GM21526 (cell line): Measurements from ENCODE around the gene PIK3C2G.

Experiments used
- ATAC-seq: cut with Tn5 transposase; IDR thresholded peaks from one replicate; pipeline ENCODE4 v1.9.1; 2021; ENCODE audit warnings: moderate library complexity; ENCODE audit not compliant: unreplicated experiment, low FRiP score

Gene PIK3C2G

GRCh38 chr12:18332173-18332572, 70.9 kb downstream of the PIK3C2G start:
- no peak for ATAC-seq

DNA sequence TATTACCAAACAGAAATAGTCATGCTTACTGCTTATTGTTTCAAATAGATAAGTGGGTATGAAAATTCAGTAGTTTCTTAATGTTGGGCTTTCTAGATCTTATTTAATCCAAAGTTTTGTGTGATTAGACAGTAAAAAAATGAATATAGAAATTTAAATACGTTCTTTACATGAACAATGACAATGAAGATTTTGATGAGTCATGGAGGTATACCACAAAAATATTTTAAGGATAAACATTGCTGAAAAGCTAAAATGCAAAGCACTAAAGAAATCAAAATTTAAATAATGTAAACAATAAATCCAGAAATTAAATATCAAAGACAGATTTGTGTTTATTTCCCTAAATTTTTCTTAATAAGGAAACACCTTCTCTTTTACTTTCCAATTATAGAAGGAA, 78.3 kb downstream of the PIK3C2G start:
- ATAC-seq = no peak

- no peak for ATAC-seq
These were observed 78.9 kb downstream of the PIK3C2G start for GRCh38 chr12:18340186-18340585.

GRCh38 chr12:18340786-18341185, 79.5 kb downstream of the PIK3C2G start:
- ATAC-seq = no peak

DNA sequence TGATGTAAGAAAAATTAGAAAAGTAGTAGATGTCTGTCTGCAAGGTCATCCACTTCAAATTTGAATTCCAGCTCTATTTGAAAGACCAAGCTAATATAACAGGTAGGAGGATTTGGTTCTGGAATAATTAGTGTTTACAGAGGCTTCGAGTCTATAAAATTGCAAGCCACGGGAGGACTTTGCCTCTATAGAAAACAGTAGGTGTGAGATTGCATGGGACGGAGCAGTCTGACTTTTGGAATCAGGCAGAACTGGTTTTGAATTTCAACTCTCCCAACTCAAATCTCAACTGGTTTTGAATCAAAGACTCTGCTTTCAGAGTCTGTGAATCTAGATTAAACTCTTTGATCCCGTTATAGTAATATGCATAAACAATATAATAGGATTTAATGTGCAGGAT, 82.4 kb downstream of the PIK3C2G start:
- ATAC-seq = no peak

GRCh38 chr12:18345021-18345735, 83.9 kb downstream of the PIK3C2G start:
- no peak for ATAC-seq

GRCh38 chr12:18352312-18352711, 91.0 kb downstream of the PIK3C2G start:
- no peak for ATAC-seq

DNA sequence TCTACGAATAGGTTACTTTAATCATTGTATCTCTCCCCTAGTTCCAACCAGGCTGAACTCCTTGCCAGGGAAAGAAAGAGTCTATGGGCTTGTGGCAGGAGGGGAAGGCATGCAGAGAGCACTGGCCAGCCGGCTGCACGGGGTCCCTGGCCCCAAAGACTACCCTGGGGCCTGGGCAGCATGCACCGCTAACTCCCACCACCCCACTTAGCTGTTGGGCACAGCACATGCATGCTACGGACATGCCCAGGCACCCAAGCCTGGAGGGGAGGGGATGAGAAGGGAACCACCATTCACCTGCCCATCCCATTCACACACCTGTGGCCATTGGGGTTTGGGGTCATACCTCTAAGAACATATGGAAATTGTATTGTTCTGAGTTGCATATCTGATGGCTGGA, 94.1 kb downstream of the PIK3C2G start:
- no peak for ATAC-seq

DNA sequence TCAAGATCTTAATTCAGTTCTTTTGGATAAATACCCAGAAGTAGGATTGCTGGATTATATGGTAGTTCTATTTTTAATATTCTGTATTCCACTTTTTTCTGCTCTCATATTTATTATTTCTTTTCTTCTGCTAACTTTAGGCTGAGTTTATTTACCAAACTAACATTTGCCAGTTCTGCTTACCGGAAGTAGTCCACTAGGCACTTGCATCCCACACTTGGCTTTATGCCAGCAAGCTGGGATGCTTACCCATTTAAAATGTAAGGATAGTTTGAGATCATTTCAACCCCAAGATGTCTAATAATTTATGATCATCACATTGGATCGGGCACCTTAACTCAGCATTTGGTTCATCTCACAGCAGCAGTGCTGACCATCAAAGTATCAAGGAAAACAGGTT, 96.8 kb downstream of the PIK3C2G start:
- no peak for ATAC-seq

DNA sequence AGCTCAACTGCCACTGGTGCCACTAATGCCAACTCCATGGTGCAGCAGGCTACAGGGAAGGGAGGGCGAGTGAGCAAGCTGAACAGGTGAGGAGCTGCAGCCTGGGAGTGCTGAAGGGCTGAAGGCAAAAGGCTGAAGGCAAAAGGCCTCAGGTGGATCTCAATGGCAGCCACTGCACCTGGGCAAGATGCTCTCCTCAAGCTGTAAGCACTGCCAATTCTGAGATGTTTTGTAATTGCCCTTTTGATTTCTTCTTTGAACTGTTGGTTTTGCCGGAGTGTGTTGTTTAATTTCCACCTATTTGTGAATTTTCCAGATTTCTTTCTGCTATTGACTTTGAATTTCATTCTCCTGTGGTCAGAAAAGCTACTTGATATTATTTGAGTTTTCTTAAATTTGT, 97.6 kb downstream of the PIK3C2G start:
- ATAC-seq = no peak

DNA sequence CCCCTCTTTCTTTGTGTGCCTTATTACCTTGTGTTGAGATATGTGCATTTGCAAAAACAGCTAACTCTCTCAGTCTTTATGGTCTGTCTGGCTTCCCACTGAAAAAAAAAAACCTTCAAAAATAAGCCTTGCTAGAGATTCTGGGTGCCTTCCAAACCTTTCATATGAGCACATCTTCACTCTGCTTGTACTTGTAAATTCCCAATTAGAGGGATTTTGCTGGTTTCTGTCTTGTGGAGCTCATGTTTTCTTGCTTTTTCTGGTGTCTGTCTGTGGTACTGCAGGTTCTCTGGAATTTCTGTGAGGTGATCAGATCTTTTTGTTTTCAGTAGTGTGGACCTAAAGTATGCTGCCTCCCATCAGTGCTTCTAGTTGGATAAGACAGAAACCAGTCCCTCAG, 100.1 kb downstream of the PIK3C2G start:
- no peak for ATAC-seq

GRCh38 chr12:18363321-18363720, 102.0 kb downstream of the PIK3C2G start:
- ATAC-seq = no peak

DNA sequence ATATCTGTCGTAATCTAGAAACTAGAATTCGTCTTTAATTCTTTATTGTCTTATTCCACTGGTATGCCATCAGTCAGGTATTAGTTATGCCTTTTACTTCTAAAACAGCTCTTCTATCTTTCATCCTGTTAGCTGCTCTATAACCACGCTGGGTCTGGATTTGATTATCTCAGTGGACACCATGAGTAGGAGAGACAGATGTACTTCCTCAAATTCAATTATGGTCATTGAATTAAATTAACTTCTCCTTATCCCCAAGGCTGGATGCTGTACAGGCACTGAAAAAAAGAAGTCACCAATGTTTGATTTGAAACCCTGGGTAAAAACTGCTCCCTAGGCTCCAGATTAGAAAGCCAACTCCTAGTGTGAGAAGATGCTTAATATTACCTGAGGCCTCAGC, 107.3 kb downstream of the PIK3C2G start:
- no peak for ATAC-seq

- no peak for ATAC-seq
These were observed 111.9 kb downstream of the PIK3C2G start for GRCh38 chr12:18373181-18373580.

GRCh38 chr12:18375131-18375530, 113.8 kb downstream of the PIK3C2G start:
- ATAC-seq = no peak

DNA sequence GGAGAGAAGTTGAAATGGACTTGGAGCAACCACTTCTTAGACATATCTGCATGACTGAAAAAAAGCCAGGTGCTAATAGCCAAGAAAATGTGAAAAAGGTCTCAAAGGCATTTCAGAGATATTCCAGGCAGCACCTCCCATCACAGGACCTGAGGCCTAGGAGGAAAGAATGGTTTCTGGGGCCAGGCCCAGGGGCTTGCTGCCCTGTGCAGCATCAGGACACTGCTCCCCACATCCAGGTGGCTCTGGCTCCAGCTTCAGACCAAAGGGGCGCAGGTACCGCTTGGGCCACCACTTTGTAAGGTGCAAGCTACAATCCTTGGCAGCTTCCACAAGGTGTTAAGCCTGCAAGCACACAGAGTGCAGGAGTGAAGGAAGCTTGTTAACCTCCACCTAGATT, 114.3 kb downstream of the PIK3C2G start:
- ATAC-seq = no peak

- ATAC-seq = no peak
These were observed 121.0 kb downstream of the PIK3C2G start for GRCh38 chr12:18382236-18382885.

GRCh38 chr12:18383203-18383602, 121.9 kb downstream of the PIK3C2G start:
- ATAC-seq = no peak

GRCh38 chr12:18387706-18388105, 126.4 kb downstream of the PIK3C2G start:
- ATAC-seq = no peak

DNA sequence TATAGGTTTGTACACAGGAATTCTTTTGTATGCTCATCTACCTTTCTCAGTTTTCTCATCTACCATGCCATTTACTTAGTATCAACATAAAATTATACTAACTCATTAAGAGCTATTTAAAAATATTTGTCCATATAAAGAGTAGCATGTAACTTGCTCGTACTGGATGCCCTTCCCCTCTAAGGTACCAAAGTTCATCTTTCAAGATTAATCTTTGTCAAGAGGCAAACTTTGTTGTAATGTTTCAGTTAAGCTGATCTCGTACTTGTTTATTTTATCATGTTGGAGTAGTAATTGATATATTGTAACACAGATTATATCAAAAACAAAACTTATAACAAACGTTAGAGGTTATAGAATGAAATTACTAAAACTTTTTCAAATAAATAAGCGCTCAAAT, 128.5 kb downstream of the PIK3C2G start:
- ATAC-seq = no peak

GRCh38 chr12:18391151-18391550, 129.8 kb downstream of the PIK3C2G start:
- no peak for ATAC-seq

DNA sequence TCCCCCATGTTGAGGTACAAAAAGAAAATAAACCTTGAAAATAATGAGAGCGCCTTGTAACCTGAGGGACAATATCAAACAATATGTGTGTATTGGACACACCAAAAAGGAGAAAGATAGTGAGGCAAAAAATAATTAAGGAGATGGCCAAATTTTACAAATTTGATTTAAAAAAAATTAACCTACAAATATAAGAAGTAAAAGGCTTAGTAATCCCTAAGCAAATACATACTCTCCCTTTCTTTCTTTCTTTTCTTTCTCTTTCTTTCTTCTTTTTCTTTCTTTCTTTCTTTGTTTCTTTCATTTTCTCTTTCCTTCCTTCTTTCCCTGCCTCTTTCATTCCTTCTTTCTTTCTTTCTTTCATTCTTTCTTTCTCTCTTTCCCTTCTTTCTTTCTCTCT, 133.4 kb downstream of the PIK3C2G start:
- no peak for ATAC-seq
